NCI-H2227 (cell line): ENCODE data around the gene ZNF227.
"Not testable (repeated sequence)": the region's sequence is repeated elsewhere in the genome, so short reads cannot be mapped to it uniquely, and the experiment has no call there.

Experiments
- DNase-seq: peaks from one replicate; lab custom pipeline; 2025; ENCODE audit not compliant: unreplicated experiment; lab: John Stamatoyannopoulos, UW

The ZNF227 gene

DNA sequence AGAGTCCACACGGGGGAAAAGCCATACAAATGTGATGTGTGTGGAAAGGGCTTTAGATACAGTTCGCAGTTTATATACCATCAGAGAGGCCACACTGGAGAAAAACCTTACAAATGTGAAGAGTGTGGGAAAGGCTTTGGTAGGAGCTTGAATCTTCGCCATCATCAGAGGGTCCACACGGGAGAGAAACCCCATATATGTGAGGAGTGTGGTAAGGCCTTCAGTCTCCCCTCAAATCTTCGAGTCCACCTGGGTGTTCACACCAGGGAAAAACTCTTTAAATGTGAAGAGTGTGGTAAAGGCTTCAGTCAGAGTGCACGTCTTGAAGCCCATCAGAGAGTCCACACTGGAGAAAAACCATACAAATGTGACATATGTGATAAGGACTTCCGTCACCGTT lies 24.1 kb downstream of the ZNF227 start:
- DNase-seq = no peak

- DNase-seq = not testable (repeated sequence)
These were observed 40.0 kb downstream of the ZNF227 start for GRCh38 chr19:44252332-44252731.

- not testable (repeated sequence) for DNase-seq
These were observed 41.1 kb downstream of the ZNF227 start for GRCh38 chr19:44253392-44253791.

GRCh38 chr19:44254496-44254895 lies 42.2 kb downstream of the ZNF227 start:
- no peak for DNase-seq

DNA sequence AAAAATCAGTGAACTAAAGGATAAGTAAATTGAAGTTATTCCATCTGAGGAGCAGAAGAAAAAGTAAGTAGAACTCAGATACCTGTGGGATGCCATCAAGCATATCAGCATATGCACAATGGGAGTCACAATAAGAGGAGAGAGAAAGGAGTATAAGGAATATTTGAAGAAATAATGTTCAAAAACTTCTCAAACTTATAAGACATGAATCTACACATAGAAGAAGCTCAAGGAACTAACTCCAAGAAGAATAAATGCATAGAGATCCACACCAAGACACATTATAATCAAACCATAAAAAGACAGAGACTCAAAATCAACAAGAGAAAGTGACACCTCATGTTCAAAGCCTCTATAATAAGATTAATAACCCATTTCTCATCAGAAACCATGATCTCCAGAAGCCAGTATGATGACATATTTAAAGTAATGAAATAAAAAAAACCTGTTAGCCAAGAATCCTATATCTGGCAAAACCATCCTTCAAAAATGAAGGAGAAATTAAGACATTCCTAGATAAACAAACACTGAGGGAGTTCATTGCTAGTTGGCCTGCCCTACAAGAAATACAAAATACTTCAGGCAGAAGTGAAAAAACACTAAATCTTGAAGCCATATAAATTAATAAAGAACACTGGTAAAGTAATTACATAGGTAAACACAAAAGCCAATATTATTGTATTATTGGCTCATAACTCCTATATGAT lies 43.5 kb downstream of the ZNF227 start:
- DNase-seq = no peak

- DNase-seq = no peak
These were observed 45.8 kb downstream of the ZNF227 start for GRCh38 chr19:44258136-44258535.

DNA sequence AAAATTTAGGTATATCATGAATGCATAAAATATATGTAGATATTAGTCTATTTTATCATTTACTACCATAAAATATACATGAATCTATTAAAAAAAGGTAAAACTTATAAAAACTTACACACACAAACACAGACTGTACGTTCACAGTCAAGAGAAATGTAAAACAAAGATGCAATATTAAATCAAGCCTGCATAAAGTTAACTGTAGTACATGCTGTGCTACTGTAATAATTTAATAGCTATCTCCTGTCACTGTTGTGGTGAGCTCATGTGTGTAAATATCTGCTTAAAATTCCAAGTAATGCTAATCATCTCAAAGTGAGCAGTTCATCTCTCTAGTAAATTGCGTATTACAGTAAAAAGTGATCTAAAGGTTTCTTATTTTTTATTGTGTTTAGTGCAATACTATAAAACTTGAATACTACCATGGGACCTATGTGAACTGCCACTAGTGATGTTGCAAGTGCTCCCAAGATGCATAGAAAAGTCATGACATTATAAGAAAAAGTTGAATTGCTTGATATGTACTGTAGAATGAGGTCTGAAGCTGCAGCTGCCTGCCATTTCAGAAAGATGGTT lies 46.6 kb downstream of the ZNF227 start:
- DNase-seq = no peak

- no peak for DNase-seq
These were observed 48.0 kb downstream of the ZNF227 start for GRCh38 chr19:44260343-44260681.

- DNase-seq = no peak
These were observed 48.5 kb downstream of the ZNF227 start for GRCh38 chr19:44260695-44261446.

- DNase-seq = no peak
These were observed 65.0 kb downstream of the ZNF227 start for GRCh38 chr19:44277331-44277730.

DNA sequence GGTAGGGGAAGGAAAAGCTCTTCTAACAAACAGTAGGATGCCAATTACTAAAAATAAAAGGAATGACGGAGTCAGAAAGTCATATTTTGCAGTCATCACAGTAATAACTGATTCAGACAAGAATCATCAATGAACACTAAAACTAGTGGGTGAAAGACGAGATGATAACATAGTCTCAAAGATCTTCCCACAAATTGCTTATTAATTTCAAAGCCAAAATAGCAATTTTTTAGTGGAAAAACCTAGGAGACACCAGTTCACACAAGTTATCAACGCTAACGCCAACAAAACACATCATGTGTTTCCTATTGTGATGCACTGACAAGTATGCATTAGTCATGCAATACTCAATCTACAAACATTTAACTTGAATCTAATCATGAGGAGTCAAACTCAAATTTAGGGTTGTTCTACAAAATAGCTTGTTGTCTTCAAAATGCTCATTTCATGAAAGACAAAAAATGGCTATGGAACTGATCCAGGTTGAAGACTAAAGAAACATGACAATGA lies 65.9 kb downstream of the ZNF227 start:
- DNase-seq = no peak

DNA sequence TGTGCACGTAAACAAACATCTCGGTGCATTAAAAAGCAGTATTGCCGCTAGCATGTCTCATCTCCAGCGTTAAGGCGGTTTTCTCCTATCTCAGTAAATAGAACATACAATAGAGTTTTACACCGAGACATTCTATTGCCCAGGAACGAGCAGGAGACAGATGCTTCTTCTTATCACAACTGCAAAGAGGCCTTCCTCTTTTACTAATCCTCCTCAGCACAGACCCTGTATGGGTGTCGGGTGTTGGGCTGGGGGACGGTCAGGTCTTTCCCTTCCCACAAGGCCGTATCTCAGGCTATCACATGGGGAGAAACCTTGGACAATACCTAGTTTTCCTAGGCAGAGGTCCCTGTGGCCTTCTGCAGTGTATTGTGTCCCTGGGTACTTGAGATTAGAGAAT lies 68.6 kb downstream of the ZNF227 start:
- DNase-seq = no peak

DNA sequence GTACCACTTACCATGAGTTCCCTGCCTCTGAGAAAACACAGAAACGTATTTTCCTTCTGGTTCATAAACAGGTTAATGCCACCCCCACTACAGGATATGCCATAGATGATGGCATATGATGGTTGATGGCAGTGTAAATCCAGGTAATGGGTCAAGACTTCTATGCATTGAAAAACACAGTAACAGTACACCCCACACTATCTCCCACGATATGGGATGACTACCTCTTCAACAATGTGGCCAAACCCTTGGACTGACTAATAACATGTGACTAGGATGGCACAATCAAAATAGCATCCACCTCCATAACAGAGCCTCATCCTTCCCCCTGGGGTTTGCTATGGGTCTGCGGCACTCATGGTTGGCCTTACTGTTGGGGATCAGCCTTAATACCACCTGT lies 70.5 kb downstream of the ZNF227 start:
- no peak for DNase-seq

- no peak for DNase-seq
These were observed 72.6 kb downstream of the ZNF227 start for GRCh38 chr19:44284968-44285367.
